ENCODE measurements around the gene ABCA3.

- TF ChIP-seq, protein P1, sequence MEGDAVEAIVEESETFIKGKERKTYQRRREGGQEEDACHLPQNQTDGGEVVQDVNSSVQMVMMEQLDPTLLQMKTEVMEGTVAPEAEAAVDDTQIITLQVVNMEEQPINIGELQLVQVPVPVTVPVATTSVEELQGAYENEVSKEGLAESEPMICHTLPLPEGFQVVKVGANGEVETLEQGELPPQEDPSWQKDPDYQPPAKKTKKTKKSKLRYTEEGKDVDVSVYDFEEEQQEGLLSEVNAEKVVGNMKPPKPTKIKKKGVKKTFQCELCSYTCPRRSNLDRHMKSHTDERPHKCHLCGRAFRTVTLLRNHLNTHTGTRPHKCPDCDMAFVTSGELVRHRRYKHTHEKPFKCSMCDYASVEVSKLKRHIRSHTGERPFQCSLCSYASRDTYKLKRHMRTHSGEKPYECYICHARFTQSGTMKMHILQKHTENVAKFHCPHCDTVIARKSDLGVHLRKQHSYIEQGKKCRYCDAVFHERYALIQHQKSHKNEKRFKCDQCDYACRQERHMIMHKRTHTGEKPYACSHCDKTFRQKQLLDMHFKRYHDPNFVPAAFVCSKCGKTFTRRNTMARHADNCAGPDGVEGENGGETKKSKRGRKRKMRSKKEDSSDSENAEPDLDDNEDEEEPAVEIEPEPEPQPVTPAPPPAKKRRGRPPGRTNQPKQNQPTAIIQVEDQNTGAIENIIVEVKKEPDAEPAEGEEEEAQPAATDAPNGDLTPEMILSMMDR (IDR thresholded peaks at IDR 0.05) = no peak
- no peak for TF ChIP-seq EP300 (IDR thresholded peaks at IDR 0.05)
- TF ChIP-seq POLR2AphosphoS5 (IDR thresholded peaks at IDR 0.05) = no peak
Measured at GRCh38 chr16:2277466-2278271, 62.9 kb downstream of the ABCA3 start.

Data from gastroesophageal sphincter (tissue), 3 donors.